ENCODE measurements around the gene LMLN.
"Not testable (repeated sequence)": the region's sequence is repeated elsewhere in the genome, so short reads cannot be mapped to it uniquely, and the experiment has no call there.

LMLN gene

DNA sequence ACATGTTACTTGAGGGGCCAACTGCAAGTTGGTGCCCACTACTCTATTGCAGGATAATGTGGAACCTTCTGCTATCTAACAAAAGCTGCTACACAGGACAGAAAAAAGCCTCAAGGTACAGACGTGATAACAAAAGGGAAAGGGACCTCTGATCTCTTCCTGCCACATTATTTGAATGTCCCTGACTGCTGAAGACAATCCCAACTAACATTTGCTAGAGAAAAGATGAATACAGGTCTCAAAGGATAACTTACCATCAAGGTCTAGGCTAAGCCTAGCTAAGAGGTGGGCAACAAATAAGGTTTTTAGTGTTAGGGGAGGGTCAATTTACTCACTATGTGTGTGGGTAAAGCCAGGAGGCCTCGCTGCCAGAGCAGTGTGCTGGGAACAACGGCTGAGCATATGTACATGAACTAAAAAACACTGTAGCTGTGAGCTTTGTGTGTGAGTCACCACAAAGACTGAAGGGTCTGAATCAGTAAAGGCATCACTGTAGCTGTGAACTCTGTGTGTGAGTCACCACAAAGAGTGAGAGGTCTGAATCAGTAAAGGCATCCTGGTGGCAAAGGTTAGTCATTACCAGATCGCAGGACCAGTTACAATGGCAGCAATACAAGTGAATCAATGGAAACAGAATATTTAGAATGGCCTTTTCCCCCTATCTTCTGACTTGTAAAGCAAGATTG is 111.7 kb downstream of the LMLN start:
- DNase-seq (ENCODE audit: extremely low read depth in 1 of 2, low read depth in 1 of 2) = peak; percentile 25 to 52

DNA sequence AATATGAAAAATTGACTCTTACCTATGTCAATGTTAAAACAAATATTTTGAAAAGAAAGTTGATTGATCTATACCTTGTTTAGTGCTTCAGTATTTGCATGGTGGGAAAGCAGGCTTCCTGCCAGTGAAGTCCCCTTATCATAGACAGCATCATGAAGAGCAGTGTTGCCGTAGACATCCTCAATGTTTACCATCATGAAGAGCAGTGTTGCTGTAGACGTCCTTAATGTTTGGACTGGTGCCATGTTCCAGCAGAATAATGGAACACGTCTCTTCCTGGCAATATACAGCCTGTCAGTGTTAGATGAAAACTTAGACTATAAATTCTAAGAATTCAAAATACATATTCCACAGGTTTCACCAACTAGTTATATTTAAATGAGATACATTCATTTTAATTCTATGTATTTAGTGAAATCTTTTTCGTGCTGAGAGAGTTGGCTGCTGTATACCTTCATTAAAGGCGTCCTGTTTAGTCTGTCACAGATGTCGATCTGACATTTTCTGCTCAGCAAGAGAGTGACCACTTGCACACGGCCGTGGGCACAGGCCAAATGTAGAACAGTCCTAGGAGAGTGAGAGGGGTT is 116.8 kb downstream of the LMLN start:
- DNase-seq (ENCODE audit: extremely low read depth in 1 of 2, low read depth in 1 of 2) = no peak

DNA sequence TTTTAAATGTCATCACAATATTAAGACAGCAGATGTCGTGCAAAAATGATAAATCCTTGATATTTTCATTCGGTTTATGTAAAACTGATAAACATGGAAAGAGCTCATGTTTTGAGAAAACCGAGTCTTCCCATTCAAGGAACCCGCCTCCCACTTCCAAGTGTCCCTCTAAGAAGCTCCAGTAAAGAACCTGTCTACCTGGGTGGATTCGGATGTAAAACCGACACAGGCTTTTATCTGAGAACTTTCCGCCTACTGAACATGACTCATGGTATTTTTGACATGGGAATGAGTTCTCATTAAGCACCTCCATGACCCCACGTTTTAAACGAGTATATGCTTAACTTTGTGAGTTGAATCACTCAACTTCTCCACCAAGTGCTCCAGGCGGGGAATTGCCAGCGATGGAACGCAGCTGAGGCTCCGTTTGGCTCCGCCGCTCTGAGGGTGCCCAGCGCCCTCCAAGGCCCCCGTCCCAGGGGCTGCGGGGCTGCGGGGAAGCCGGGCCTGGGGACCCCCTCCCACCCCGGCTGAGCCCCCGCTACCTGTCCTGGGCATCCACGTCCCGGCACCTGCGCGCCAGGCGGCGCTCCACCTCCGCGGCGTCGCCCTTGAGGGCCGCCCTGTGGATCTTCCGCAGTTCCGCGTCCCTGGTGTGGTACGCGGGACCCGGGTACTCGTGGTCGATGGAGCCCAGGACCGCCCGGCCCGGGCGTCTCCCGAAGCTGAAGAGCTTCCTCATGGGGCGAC is 119.9 kb downstream of the LMLN start:
- DNase-seq (ENCODE audit: extremely low read depth in 1 of 2, low read depth in 1 of 2) = peak; percentile 14 to 17

DNA sequence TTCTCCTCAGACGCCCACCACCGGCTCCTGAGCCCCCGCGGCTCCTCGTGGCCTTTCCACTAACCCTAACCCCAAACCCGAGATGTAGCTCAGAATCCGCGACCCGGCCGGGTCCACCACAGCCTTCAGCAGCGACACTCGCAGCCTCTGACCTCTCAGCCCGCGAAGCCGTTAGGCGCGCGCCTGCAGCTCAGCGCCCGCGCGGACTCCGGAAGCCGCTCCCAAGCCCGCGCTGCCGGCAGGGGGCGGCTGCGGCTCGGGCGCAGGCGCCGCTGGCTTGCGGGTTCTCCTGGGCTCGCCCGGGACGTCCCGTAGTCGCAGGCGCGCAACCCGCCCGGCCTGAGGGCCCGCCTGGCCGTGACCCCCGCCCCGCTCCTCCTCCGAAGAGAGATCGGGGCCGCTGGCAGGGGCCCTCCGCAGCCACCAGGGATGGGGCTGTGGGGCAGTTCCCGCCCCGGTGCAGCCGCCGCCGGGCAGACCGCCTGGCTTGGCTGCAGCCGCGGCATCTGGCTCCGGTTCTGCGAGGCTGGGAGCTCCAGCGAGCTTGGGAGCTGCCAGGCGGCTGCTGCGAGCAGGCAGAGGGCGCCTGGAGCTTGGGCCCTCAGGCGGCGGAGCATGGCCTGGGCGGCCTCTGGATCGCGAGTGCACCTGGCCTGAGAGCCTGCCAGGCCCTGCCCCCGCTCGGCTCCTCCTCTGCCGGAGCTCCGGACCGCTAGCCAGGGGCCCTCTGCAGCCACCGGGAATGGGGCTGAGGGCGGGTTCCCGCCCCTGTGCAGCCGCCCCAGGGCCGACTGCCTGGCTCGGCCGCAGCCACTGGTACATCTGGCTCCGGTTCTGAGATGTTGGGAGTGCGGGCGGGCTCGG is 120.7 kb downstream of the LMLN start:
- peak; percentile 49 to 67 for DNase-seq (ENCODE audit: extremely low read depth in 1 of 2, low read depth in 1 of 2)

DNA sequence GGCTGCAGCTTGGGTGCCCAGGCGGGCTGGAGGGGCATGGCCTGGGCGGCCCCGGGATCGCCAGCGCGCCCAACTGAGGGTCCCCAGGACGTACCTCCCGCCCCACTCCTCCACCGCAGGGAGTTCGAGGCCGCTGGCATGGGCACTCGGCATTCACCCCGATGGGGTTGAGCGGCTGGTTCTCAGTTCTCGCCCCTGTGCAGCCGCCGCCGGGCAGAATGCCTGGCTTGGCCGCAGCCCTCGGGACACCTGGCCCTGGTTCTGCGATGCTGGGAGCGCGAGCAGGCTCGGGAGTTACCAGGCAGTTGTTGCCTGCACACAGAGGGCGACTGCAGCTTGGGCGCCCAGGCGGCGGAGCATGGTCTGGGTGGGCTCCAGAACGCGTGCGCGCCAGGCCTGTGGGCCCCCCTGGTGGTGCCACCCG is 121.4 kb downstream of the LMLN start:
- no peak for DNase-seq (ENCODE audit: extremely low read depth in 1 of 2, low read depth in 1 of 2)

DNA sequence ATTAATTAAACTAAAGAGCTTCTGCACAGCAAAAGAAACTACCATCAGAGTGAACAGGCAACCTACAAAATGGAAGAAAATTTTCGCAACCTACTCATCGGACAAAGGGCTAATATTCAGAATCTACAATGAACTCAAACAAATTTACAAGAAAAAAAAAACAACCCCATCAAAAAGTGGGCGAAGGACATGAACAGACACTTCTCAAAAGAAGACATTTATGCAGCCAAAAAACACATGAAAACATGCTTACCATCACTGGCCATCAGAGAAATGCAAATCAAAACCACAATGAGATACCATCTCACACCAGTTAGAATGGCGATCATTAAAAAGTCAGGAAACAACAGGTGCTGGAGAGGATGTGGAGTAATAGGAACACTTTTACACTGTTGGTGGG is 122.2 kb downstream of the LMLN start:
- DNase-seq (ENCODE audit: extremely low read depth in 1 of 2, low read depth in 1 of 2) = not testable (repeated sequence)

DNA sequence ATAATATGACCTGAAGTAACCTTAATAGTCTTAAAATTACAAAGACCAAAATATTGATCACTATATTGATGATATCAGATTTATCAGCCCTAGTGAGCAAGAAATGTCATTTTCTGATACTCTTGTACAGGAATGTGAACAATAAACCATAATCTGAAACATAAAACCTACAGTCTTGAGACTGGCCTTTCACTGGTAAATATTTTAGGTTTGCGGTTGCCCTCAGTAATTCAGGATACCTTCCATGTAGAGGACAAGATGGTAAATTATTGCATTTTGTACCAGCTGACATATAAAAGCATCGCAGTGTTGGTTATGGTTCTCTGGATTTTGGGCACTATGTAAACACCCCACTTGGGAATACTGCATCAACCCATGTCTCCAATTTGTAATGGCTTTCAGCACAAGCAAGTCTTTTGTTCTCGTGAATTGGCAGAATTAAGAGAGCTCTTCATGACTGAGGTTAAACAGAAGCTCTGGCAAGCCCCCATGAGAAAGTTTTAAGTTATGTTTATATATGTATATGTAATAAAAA is 128.5 kb downstream of the LMLN start:
- no peak for DNase-seq (ENCODE audit: extremely low read depth in 1 of 2, low read depth in 1 of 2)

DNA sequence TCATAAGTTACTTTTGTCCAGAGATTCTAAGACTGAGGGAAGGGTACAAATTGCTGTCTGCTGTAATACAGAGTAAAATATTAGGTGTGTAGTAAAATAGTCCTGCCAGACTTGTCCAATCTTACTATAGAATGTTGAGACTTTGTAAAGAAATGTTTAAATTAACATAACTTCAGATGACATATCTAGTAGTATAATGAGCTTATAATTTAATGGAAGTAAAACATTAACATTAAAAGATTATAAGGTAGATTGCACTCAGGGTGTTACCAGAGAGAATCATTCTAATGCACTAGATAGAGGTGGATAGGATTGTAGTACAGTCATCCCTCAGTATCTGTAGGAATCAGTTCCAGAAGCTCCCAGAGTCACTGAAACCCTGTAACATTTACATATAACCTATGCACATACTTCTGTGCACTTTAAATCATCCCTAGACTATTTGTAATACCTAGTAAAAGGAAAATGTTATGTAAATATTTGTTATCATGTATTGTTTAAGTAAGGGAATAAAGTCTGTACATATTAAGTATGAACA is 130.8 kb downstream of the LMLN start:
- DNase-seq (ENCODE audit: extremely low read depth in 1 of 2, low read depth in 1 of 2) = no peak

DNA sequence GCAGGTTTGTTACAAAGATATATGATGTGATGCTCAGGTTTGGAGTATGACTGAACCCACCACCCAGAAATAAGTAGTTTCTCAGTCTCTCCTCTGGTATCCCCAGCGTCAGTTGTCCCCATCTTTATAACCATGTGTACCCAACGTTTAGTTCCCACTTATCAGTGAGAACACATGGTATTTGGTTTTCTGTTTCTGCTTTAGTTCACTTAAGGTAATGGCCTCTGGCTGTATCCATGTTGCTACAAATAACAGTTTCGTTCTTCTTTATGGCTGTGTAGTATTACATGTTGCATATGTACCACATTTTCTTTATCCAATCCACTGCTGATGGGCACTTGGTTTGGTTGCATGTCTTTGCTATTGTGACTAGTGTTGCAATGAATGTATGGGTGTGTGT is 132.3 kb downstream of the LMLN start:
- no peak for DNase-seq (ENCODE audit: extremely low read depth in 1 of 2, low read depth in 1 of 2)

DNA sequence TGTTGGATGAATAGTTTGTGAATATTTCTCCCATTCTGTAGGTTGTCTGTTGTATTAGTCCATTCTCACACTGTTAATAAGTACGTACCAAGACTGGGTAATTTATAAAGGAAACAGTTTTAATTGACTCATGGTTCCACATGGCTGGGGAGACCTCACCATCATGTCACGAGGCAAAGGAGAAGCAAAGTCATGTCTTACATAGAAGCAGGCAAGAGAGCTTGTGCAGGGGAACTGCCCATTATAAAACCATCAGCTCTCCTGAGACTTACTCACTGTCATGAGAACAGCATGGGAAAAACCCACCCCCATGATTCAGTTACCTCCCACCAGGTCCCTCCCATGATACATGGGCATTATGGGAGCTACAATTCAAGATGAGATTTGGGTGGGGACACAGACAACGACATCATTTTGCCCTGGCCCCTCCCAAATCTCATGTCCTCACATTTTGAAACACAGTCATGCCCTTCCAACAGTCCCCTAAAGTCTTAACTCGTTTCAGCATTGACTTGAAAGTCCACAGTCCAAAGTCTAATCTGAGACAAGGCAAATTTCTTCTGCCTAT is 133.2 kb downstream of the LMLN start:
- DNase-seq (ENCODE audit: extremely low read depth in 1 of 2, low read depth in 1 of 2) = no peak
